H1 (cell line): ENCODE measurements around the gene TMEM150B. TPM values are rescaled to one million over a fixed set of nuclear protein-coding genes. Genes with fewer than 3 reads are reported as not detected.

Source experiments
- MAFK ChIP-seq: IDR thresholded peaks from 2 replicates; pipeline ENCODE4 v1.6.1; 2012; ENCODE audit warnings: low read depth, mild to moderate bottlenecking, improper control_type of control experiment, low read length
- RAD21 ChIP-seq, 2 experiments: IDR thresholded peaks in 1 of 2; conservative IDR thresholded peaks in 1 of 2; 2 replicates each; pipeline ENCODE4 v1.6.1; 2011; ENCODE audit warnings: low read depth in 2 of 2, low read length in 2 of 2, improper control_type of control experiment in 1 of 2, inconsistent platforms in 1 of 2, mild to moderate bottlenecking in 1 of 2, moderate library complexity in 1 of 2
- polyA plus RNA-seq, 7 experiments: library from polyadenylated mRNA; depleted of rRNA in 3 of 7; stranded (reverse) in 5 of 7; unstranded in 2 of 7; fragments of >200 nt in 5 of 7; fragments of 200-250 nt in 2 of 7; gene quantifications; 1 replicate in 5 of 7; 2 replicates in 1 of 7; 4 replicates in 1 of 7; pipeline versions ENCODE4 v1.2.1 to v1.2.3, GENCODE V29; 2011 to 2013; ENCODE audit warnings: missing spikeins in 2 of 7, mixed read lengths in 2 of 7
- total RNA-seq: library from RNA; stranded (reverse); fragmentation: NEBNext Ultra II Directional; extraction: Animal tissue kit (Norgen Biotek cat#: 25700); gene quantifications from 2 replicates; pipeline ENCODE4 v1.2.1, GENCODE V29; 2021

TMEM150B gene
- total and polyA plus RNA-seq, 2 of the 8 experiments (the other 6 are each of a cell fraction or from before 2014, with no cell fraction given) = 0.41 to 0.91 TPM

- TF ChIP-seq RAD21 (IDR thresholded peaks at IDR 0.05 in 1 of 2, conservative IDR thresholded peaks at IDR 0.05 in 1 of 2; ENCODE audit: low read depth in 2 of 2, low read length in 2 of 2) = no peak
- TF ChIP-seq MAFK = no peak
- TF ChIP-seq, all 59 proteins: peak for 0
Measured at GRCh38 chr19:55352040-55352439, 26.9 kb upstream of the TMEM150B start (continued).
